Mucosa of stomach (tissue), 1 donor: ENCODE data around the gene MSMP.

Experiments
- H3K27me3 ChIP-seq: one replicate; pipeline ENCODE4 v1.7.0; 2013; ENCODE audit warnings: mild to moderate bottlenecking, low read length; ENCODE audit not compliant: control insufficient read depth, insufficient read depth
- H3K36me3 ChIP-seq: one replicate; pipeline ENCODE4 v1.7.0; 2013; ENCODE audit warnings: low read length; ENCODE audit not compliant: control insufficient read depth, insufficient read depth
- H3K4me1 ChIP-seq: one replicate; pipeline ENCODE4 v1.7.0; 2013; ENCODE audit warnings: mild to moderate bottlenecking, low read length; ENCODE audit not compliant: control insufficient read depth, insufficient read depth
- H3K4me3 ChIP-seq: one replicate; pipeline ENCODE4 v1.7.0; 2013; ENCODE audit warnings: low read length
- H3K9ac ChIP-seq: one replicate; pipeline ENCODE4 v1.7.0; 2013; ENCODE audit warnings: mild to moderate bottlenecking, low read length, moderate library complexity
- H3K9me3 ChIP-seq: one replicate; pipeline ENCODE4 v1.7.0; 2013; ENCODE audit warnings: mild to moderate bottlenecking, low read length, moderate library complexity; ENCODE audit not compliant: control insufficient read depth
- donor health status: Pancreatic carcinoma.

The MSMP gene

GRCh38 chr9:35790385-35791296 is 36.6 kb upstream of the MSMP start:
- Histone ChIP-seq H3K9ac (no peak overlapping the region), H3K4me3 (no peak overlapping the region), H3K4me1 (peaks cover 5% of the 10 kb centered on the region), H3K9me3 (no peaks in the 10 kb centered on the region), H3K27me3 (no peaks in the 10 kb centered on the region), H3K36me3 (no peaks in the 10 kb centered on the region)

GRCh38 chr9:35790025-35790384 is 35.9 kb upstream of the MSMP start:
- no peaks in the 10 kb centered on the region for H3K36me3 ChIP-seq
- H3K4me3 ChIP-seq, result no peak overlapping the region
- no peaks in the 10 kb centered on the region for H3K27me3 ChIP-seq
- H3K9ac ChIP-seq, result no peak overlapping the region
- H3K9me3 ChIP-seq, result no peaks in the 10 kb centered on the region
- peaks cover 5% of the 10 kb centered on the region for H3K4me1 ChIP-seq

GRCh38 chr9:35789541-35789940 is 35.5 kb upstream of the MSMP start:
- no peaks in the 10 kb centered on the region for H3K36me3 ChIP-seq
- no peak overlapping the region for H3K9ac ChIP-seq
- no peak overlapping the region for H3K4me3 ChIP-seq
- H3K27me3 ChIP-seq, result no peaks in the 10 kb centered on the region
- H3K9me3 ChIP-seq, result no peaks in the 10 kb centered on the region
- peaks cover 5% of the 10 kb centered on the region for H3K4me1 ChIP-seq

GRCh38 chr9:35783418-35783817 is 29.3 kb upstream of the MSMP start:
- H3K9me3 ChIP-seq, result no peaks in the 10 kb centered on the region
- H3K36me3 ChIP-seq, result no peaks in the 10 kb centered on the region
- H3K27me3 ChIP-seq, result no peaks in the 10 kb centered on the region
- no peak overlapping the region for H3K4me3 ChIP-seq
- H3K9ac ChIP-seq, result no peak overlapping the region
- H3K4me1 ChIP-seq, result peaks cover 3% of the 10 kb centered on the region

- Histone ChIP-seq H3K36me3 (no peaks in the 10 kb centered on the region), H3K4me1 (peaks cover 3% of the 10 kb centered on the region), H3K9me3 (no peaks in the 10 kb centered on the region), H3K4me3 (no peak overlapping the region), H3K9ac (no peak overlapping the region), H3K27me3 (no peaks in the 10 kb centered on the region)
These were observed 27.0 kb upstream of the MSMP start for GRCh38 chr9:35781066-35781465.

- Histone ChIP-seq H3K9me3 (no peaks in the 10 kb centered on the region), H3K27me3 (no peaks in the 10 kb centered on the region), H3K36me3 (no peaks in the 10 kb centered on the region), H3K4me1 (peaks cover 3% of the 10 kb centered on the region), H3K9ac (no peak overlapping the region), H3K4me3 (no peak overlapping the region)
These were observed 24.4 kb upstream of the MSMP start for GRCh38 chr9:35778496-35778895.

GRCh38 chr9:35776018-35776417 is 21.9 kb upstream of the MSMP start:
- H3K9ac ChIP-seq, result no peak overlapping the region
- no peaks in the 10 kb centered on the region for H3K36me3 ChIP-seq
- no peaks in the 10 kb centered on the region for H3K27me3 ChIP-seq
- H3K4me1 ChIP-seq, result peaks cover 16% of the 10 kb centered on the region
- H3K9me3 ChIP-seq, result no peaks in the 10 kb centered on the region
- no peak overlapping the region for H3K4me3 ChIP-seq

GRCh38 chr9:35774907-35775635 is 21.0 kb upstream of the MSMP start:
- H3K4me3 ChIP-seq, result no peak overlapping the region
- no peaks in the 10 kb centered on the region for H3K27me3 ChIP-seq
- peaks cover 25% of the 10 kb centered on the region for H3K4me1 ChIP-seq
- no peaks in the 10 kb centered on the region for H3K9me3 ChIP-seq
- no peaks in the 10 kb centered on the region for H3K36me3 ChIP-seq
- H3K9ac ChIP-seq, result no peak overlapping the region

- no peak overlapping the region for H3K9ac ChIP-seq
- no peak overlapping the region for H3K4me3 ChIP-seq
- H3K27me3 ChIP-seq, result no peaks in the 10 kb centered on the region
- peaks cover 23% of the 10 kb centered on the region for H3K4me1 ChIP-seq
- H3K36me3 ChIP-seq, result no peaks in the 10 kb centered on the region
- no peaks in the 10 kb centered on the region for H3K9me3 ChIP-seq
These were observed 17.9 kb upstream of the MSMP start for GRCh38 chr9:35771943-35772342.

- Histone ChIP-seq H3K9ac (no peak overlapping the region), H3K27me3 (no peaks in the 10 kb centered on the region), H3K36me3 (no peaks in the 10 kb centered on the region), H3K4me3 (no peak overlapping the region), H3K4me1 (peaks cover 23% of the 10 kb centered on the region), H3K9me3 (no peaks in the 10 kb centered on the region)
These were observed 17.5 kb upstream of the MSMP start for GRCh38 chr9:35771534-35771933.

- no peaks in the 10 kb centered on the region for H3K9me3 ChIP-seq
- H3K4me1 ChIP-seq, result peaks cover 23% of the 10 kb centered on the region
- H3K9ac ChIP-seq, result no peak overlapping the region
- no peak overlapping the region for H3K4me3 ChIP-seq
- H3K36me3 ChIP-seq, result no peaks in the 10 kb centered on the region
- no peaks in the 10 kb centered on the region for H3K27me3 ChIP-seq
These were observed 17.0 kb upstream of the MSMP start for GRCh38 chr9:35771075-35771433.

GRCh38 chr9:35769763-35770162 is 15.7 kb upstream of the MSMP start:
- no peaks in the 10 kb centered on the region for H3K36me3 ChIP-seq
- H3K9me3 ChIP-seq, result no peaks in the 10 kb centered on the region
- no peak overlapping the region for H3K4me3 ChIP-seq
- no peak overlapping the region for H3K9ac ChIP-seq
- H3K27me3 ChIP-seq, result no peaks in the 10 kb centered on the region
- H3K4me1 ChIP-seq, result peaks cover 23% of the 10 kb centered on the region
